ENCODE measurements around the gene GGACT. TPM values are rescaled to one million over a fixed set of nuclear protein-coding genes. Genes with fewer than 3 reads are reported as not detected.

The GGACT gene
- total and polyA plus RNA-seq, 2 experiments from 2014 or later, result 0.24 to 1.0 TPM

DNA sequence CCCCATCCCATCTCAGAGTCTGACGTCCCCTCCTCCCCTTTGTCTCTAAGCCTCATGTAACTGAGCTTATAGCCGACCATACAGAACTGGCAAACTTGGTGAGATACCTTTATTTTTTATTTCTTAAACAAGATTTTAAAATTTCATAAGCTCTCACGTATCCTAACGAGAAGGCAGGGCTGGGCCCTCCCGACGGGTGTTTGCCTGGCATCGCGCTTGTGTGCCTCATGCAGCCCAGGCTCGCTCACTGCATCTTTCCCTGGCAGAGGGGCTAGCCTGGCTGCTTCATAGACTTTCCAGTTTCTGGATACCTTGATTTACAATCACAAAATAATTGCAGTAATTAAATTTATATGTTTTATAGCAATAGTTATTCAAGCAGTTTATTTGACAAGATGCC is 69.0 kb downstream of the GGACT start:
- Histone ChIP-seq H4K20me1 (replicated peaks; ENCODE audit: insufficient read depth) (no peaks in the 10 kb centered on the region), H3K4me1 (ENCODE audit: insufficient read depth) (peaks cover 40% of the 10 kb centered on the region), H3K79me2 (replicated peaks; ENCODE audit: insufficient read depth) (no peaks in the 10 kb centered on the region), H3K27ac (ENCODE audit: low read depth) (no peak overlapping the region), H3K9me2 (ENCODE audit: insufficient read depth) (no peaks in the 10 kb centered on the region), H3K27me3 (ENCODE audit: insufficient read depth) (no peaks in the 10 kb centered on the region), H3K4me2 (no peak overlapping the region), H2AFZ (no peak overlapping the region), H3F3A (replicated peaks; ENCODE audit: low read depth) (peaks cover 2% of the 10 kb centered on the region; the same call in 1 of the 2 replicates), H3K4me3 (no peak overlapping the region), H3K36me3 (ENCODE audit: insufficient read depth) (no peaks in the 10 kb centered on the region)
- peaks cover 5% of the 10 kb centered on the region for H3K27me3 Mint-ChIP-seq (ENCODE audit: insufficient read depth, low read depth, poor library complexity)
- no peaks in the 10 kb centered on the region; the same call in 2 of the 3 replicates for H3K9me3 Mint-ChIP-seq
- H3K4me1 Mint-ChIP-seq, result peaks cover 62% of the 10 kb centered on the region
- H3K27ac Mint-ChIP-seq, result no peak overlapping the region
- TF ChIP-seq STAT1 (IDR thresholded peaks at IDR 0.05; ENCODE audit: unreplicated experiment) (no peak), NANOG (IDR thresholded peaks at IDR 0.05; ENCODE audit: borderline replicate concordance) (no peak), EZH2phosphoT487 (IDR thresholded peaks at IDR 0.05; ENCODE audit: unreplicated experiment) (no peak), CREB1 (CRISPR knock-in tag; IDR thresholded peaks at IDR 0.05; ENCODE audit: low read depth) (no peak), ZNF331 (CRISPR knock-in tag; IDR thresholded peaks at IDR 0.05; ENCODE audit: low read depth) (no peak), EZH2 (IDR thresholded peaks at IDR 0.05; ENCODE audit: low read depth, unreplicated experiment) (no peak), ZNF462 (CRISPR knock-in tag; IDR thresholded peaks at IDR 0.05) (no peak), ZNF114 (CRISPR knock-in tag; IDR thresholded peaks at IDR 0.05) (no peak), POLR2AphosphoS5 (IDR thresholded peaks at IDR 0.05; ENCODE audit: low read depth) (no peak), CTCF (conservative IDR thresholded peaks at IDR 0.05; ENCODE audit: low read depth in 2 of 2) (no peak), ETS1 (IDR thresholded peaks at IDR 0.05) (no peak), JUNB (IDR thresholded peaks at IDR 0.05; ENCODE audit: unreplicated experiment) (no peak)
- TF ChIP-seq, protein P1, sequence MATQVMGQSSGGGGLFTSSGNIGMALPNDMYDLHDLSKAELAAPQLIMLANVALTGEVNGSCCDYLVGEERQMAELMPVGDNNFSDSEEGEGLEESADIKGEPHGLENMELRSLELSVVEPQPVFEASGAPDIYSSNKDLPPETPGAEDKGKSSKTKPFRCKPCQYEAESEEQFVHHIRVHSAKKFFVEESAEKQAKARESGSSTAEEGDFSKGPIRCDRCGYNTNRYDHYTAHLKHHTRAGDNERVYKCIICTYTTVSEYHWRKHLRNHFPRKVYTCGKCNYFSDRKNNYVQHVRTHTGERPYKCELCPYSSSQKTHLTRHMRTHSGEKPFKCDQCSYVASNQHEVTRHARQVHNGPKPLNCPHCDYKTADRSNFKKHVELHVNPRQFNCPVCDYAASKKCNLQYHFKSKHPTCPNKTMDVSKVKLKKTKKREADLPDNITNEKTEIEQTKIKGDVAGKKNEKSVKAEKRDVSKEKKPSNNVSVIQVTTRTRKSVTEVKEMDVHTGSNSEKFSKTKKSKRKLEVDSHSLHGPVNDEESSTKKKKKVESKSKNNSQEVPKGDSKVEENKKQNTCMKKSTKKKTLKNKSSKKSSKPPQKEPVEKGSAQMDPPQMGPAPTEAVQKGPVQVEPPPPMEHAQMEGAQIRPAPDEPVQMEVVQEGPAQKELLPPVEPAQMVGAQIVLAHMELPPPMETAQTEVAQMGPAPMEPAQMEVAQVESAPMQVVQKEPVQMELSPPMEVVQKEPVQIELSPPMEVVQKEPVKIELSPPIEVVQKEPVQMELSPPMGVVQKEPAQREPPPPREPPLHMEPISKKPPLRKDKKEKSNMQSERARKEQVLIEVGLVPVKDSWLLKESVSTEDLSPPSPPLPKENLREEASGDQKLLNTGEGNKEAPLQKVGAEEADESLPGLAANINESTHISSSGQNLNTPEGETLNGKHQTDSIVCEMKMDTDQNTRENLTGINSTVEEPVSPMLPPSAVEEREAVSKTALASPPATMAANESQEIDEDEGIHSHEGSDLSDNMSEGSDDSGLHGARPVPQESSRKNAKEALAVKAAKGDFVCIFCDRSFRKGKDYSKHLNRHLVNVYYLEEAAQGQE (IDR thresholded peaks at IDR 0.05; ENCODE audit: unreplicated experiment), result no peak
- H3K36me3 Mint-ChIP-seq (ENCODE audit: low read depth), result no peaks in the 10 kb centered on the region
- H3K4me3 Mint-ChIP-seq, result no peak overlapping the region
- ATAC-seq (no peak), DNase-seq (ENCODE audit: low spot score) (no peak)

All from GM23338 (cell line).